Osteoblast (primary cell): Measurements from ENCODE around the gene MFSD2A. TPM values are rescaled to one million over a fixed set of nuclear protein-coding genes. Genes with fewer than 3 reads are reported as not detected.

Experiments
- DNase-seq: peaks from one replicate; pipeline ENCODE4 v3.0.0; 2011; ENCODE audit warnings: low spot score, mixed read lengths; ENCODE audit not compliant: insufficient read length; ENCODE audit errors: missing footprints
- H2AFZ ChIP-seq: 2 replicates; pipeline ENCODE4 v1.6.0; 2011; ENCODE audit warnings: mild to moderate bottlenecking, low read length
- H3K27ac ChIP-seq: 2 replicates; pipeline ENCODE4 v1.5.1; 2011; ENCODE audit warnings: mild to moderate bottlenecking, low read depth, low read length, moderate library complexity
- H3K27me3 ChIP-seq: 2 replicates; pipeline ENCODE4 v1.6.0; 2012; ENCODE audit warnings: mild to moderate bottlenecking, control low read depth, inconsistent platforms, low read length, moderate library complexity; ENCODE audit not compliant: insufficient read depth
- H3K36me3 ChIP-seq: 2 replicates; pipeline ENCODE4 v1.5.1; 2011; ENCODE audit warnings: mild to moderate bottlenecking, low read length, control low read depth, moderate library complexity; ENCODE audit not compliant: insufficient read depth
- H3K4me1 ChIP-seq: 2 replicates; pipeline ENCODE4 v1.5.1; 2011; ENCODE audit warnings: mild to moderate bottlenecking, low read length, control low read depth, moderate library complexity; ENCODE audit not compliant: insufficient read depth
- H3K4me2 ChIP-seq: 2 replicates; pipeline ENCODE4 v1.6.0; 2011; ENCODE audit warnings: mild to moderate bottlenecking, low read length; ENCODE audit not compliant: insufficient read depth
- H3K4me3 ChIP-seq: fragments of 200-600 bp; sonication (generic); 3 replicates; pipeline ENCODE4 v1.5.1; 2012; ENCODE audit warnings: mild to moderate bottlenecking, low read length, inconsistent platforms; ENCODE audit not compliant: insufficient read depth
- H3K79me2 ChIP-seq: 2 replicates; pipeline ENCODE4 v1.6.0; 2012; ENCODE audit warnings: mild to moderate bottlenecking, low read length, control low read depth, inconsistent platforms; ENCODE audit not compliant: insufficient read depth
- H3K9me3 ChIP-seq: 2 replicates; pipeline ENCODE4 v1.5.1; 2011; ENCODE audit warnings: low read depth, low read length, control low read depth
- H4K20me1 ChIP-seq: 2 replicates; pipeline ENCODE4 v1.6.0; 2012; ENCODE audit warnings: mild to moderate bottlenecking, low read length, control low read depth; ENCODE audit not compliant: insufficient read depth
- CTCF ChIP-seq: IDR thresholded peaks from 2 replicates; pipeline ENCODE4 v1.5.1; 2011; ENCODE audit warnings: mild to moderate bottlenecking, low read depth, low read length, moderate library complexity; ENCODE audit errors: extremely low read depth
- total RNA-seq: library from RNA; depleted of rRNA; stranded (reverse); fragments of >200 nt; gene quantifications from 2 replicates; pipeline ENCODE4 v1.2.3, GENCODE V29; 2012

Gene MFSD2A
- total RNA-seq, 1 donor, result 3.6 TPM

DNA sequence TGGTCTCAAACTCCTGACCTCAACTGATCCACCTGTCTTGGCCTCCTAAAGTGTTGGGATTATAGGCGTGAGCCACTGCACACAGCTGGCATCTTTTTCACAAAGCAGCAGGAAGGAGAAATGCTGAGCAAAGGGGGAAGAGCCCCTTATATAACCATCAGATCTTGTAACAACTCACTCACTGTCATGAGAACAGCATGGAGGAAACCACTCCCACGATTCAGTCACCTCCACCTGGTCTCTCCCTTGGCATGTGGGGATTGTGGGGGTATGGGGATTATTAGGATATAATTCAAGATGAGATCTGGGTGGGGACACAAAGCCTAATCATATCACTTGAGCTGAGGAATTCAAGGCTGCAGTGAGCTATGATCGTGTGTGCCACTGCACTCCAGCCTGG is 3.0 kb upstream of the MFSD2A start:
- Histone ChIP-seq H4K20me1 (no peaks in the 10 kb centered on the region), H3K4me3 (no peak overlapping the region), H3K79me2 (peaks cover 7% of the 10 kb centered on the region), H3K27me3 (peaks cover 3% of the 10 kb centered on the region), H3K4me2 (no peak overlapping the region), H3K27ac (no peak overlapping the region), H2AFZ (no peak overlapping the region), H3K9me3 (no peaks in the 10 kb centered on the region), H3K36me3 (no peaks in the 10 kb centered on the region), H3K4me1 (peaks cover 24% of the 10 kb centered on the region)
- DNase-seq, result no peak
- TF ChIP-seq CTCF, result no peak

GRCh38 chr1:39952359-39953110 is 2.4 kb upstream of the MFSD2A start:
- H3K4me3 ChIP-seq, result no peak overlapping the region
- H3K36me3 ChIP-seq, result no peaks in the 10 kb centered on the region
- DNase-seq, result no peak
- peak overlapping the region; percentile 45 for H2AFZ ChIP-seq
- no peak for TF ChIP-seq CTCF
- H3K9me3 ChIP-seq, result no peaks in the 10 kb centered on the region
- no peaks in the 10 kb centered on the region for H3K27me3 ChIP-seq
- no peaks in the 10 kb centered on the region for H4K20me1 ChIP-seq
- H3K4me2 ChIP-seq, result peak overlapping the region; percentile 0
- no peak overlapping the region for H3K27ac ChIP-seq
- H3K4me1 ChIP-seq, result peaks cover 24% of the 10 kb centered on the region
- H3K79me2 ChIP-seq, result peaks cover 11% of the 10 kb centered on the region

DNA sequence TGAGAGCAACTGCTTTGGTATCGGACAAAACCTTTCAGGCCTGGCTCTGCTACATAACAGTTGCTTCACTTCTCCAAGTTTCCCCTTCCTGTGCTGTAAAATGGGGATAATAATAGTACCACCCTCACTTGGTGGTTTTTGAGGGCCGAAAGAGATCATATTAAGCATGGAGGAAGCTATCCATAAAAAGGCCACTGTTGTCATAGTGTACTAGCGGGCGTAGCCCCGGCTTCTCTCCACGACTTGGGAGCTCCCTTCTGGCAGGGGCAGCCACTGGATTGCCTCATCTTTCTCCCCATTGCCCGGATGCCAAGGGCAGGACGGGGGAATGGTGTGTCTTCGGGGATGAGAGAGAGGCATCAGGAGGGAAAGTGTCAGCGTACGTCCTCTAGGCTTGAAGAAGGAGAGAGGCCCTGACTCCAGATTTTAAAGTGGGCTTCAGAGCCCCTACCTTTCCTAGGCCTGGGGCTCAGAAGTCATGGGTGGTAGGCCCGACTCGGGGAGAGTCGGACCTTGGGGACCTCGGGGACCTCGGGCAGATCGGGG is 548 bp upstream of the MFSD2A start:
- Histone ChIP-seq H3K27me3 (no peaks in the 10 kb centered on the region), H3K4me2 (peak overlapping the region; percentile 98), H3K9me3 (no peaks in the 10 kb centered on the region), H3K36me3 (peaks cover 11% of the 10 kb centered on the region), H4K20me1 (no peaks in the 10 kb centered on the region), H3K4me1 (peaks cover 24% of the 10 kb centered on the region), H3K4me3 (peak overlapping the region; percentile 88), H3K79me2 (peaks cover 14% of the 10 kb centered on the region), H2AFZ (peak overlapping the region; percentile 73), H3K27ac (no peak overlapping the region)
- DNase-seq, result no peak
- TF ChIP-seq CTCF, result no peak
